Measurements from ENCODE around the gene HLA-DMA.

HLA-DMA gene

GRCh38 chr6:32952817-32953739 lies at the start of gene HLA-DMA:
Gene HLA-DMA (minus strand): TSS chr6:32953097. CDS start chr6:32953036, 61 bp downstream.
- H3K4me3 ChIP-seq: peak within 1 kb of the TSS; percentile 24 to 30
- intact Hi-C loops (cut with DNase I; ENCODE audit: low total_unique reads): loop anchor here (10.0 kb wide), 1 partner anchor 68 kb away; no protein-coding TSS in a partner anchor
- TF ChIP-seq CTCF (IDR thresholded peaks at IDR 0.05): peak; percentile 83 to 85
- peak; percentile 91 to 96 for DNase-seq
- H3K36me3 ChIP-seq: no peaks in the 10 kb centered on the region
- H3K9me3 ChIP-seq: no peaks in the 10 kb centered on the region
- H3K27ac ChIP-seq: peak within 1 kb of the TSS; percentile 63 to 69
- peaks cover 0 to 11% (median 5%) of the 10 kb centered on the region in 4 donors for H3K4me1 ChIP-seq
- H3K27me3 ChIP-seq: no peaks in the 10 kb centered on the region

DNA sequence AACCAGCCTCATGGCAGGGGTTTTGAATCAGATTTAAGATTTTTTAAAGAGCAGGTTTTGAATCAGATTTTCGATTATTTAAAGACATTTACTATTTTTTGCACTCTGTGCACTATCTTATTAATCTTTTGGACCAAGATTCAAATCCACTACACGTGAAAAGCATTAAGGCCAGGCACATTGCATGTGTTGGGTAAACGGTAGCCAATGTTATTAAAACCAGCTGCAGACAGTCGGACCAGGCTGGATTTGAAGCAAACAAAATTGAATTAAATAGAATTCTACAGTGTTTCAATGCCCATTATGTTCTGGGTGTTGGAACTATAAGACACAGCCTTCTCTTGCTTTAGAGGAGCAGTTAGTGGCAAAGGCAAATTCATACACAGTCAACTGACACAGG lies 48.8 kb upstream of the HLA-DMA start:
- H3K36me3 ChIP-seq: no peaks in the 10 kb centered on the region
- H3K27me3 ChIP-seq: peaks cover 0 to 61% of the 10 kb centered on the region in 2 donors
- no peak for TF ChIP-seq CTCF (IDR thresholded peaks at IDR 0.05)
- H3K4me1 ChIP-seq: no peaks in the 10 kb centered on the region
- no peaks in the 10 kb centered on the region for H3K9me3 ChIP-seq
- intact Hi-C loops (cut with DNase I; ENCODE audit: low total_unique reads): no loop called here
- no peak overlapping the region for H3K27ac ChIP-seq
- H3K4me3 ChIP-seq: no peak overlapping the region
- DNase-seq: no peak

- Histone ChIP-seq H3K27me3 (peaks cover 0 to 61% of the 10 kb centered on the region in 2 donors), H3K4me3 (no peak overlapping the region), H3K4me1 (no peaks in the 10 kb centered on the region), H3K36me3 (no peaks in the 10 kb centered on the region), H3K27ac (no peak overlapping the region), H3K9me3 (no peaks in the 10 kb centered on the region)
- no peak for DNase-seq
- intact Hi-C loops (cut with DNase I; ENCODE audit: low total_unique reads): no loop called here
- TF ChIP-seq CTCF (IDR thresholded peaks at IDR 0.05): no peak
Observed at GRCh38 chr6:33000055-33000454, 47.2 kb upstream of the HLA-DMA start.

DNA sequence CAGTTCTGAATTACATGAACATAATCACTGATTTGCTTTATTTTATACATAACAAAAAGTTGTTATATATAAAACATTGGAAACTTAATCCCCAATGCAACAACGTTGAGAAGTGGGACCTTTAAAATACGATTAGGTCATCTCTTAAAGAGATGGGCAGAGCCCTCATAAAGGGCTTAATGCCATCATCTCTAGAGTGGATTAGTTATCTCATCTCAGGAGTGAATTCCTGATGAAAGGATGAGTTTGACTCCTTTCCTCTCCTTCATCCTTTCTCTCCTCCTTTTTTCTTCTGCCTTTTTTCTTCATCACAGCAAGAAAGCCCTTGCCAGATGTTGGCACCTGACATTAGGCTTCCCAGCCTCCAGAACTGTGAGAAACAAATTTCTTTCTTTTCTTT lies 42.6 kb upstream of the HLA-DMA start:
- H3K4me1 ChIP-seq: no peaks in the 10 kb centered on the region
- no peaks in the 10 kb centered on the region for H3K36me3 ChIP-seq
- DNase-seq: no peak
- intact Hi-C loops (cut with DNase I; ENCODE audit: low total_unique reads): no loop called here
- no peaks in the 10 kb centered on the region for H3K9me3 ChIP-seq
- TF ChIP-seq CTCF (IDR thresholded peaks at IDR 0.05): no peak
- H3K27me3 ChIP-seq: peaks cover 0 to 32% of the 10 kb centered on the region in 2 donors
- H3K27ac ChIP-seq: no peak overlapping the region
- H3K4me3 ChIP-seq: no peak overlapping the region

GRCh38 chr6:32993363-32993973 lies 40.6 kb upstream of the HLA-DMA start:
- no peaks in the 10 kb centered on the region for H3K36me3 ChIP-seq
- TF ChIP-seq CTCF (IDR thresholded peaks at IDR 0.05): no peak
- intact Hi-C loops (cut with DNase I; ENCODE audit: low total_unique reads): no loop called here
- peaks cover 0 to 15% of the 10 kb centered on the region in 2 donors for H3K27me3 ChIP-seq
- H3K4me1 ChIP-seq: no peaks in the 10 kb centered on the region
- H3K9me3 ChIP-seq: no peaks in the 10 kb centered on the region
- DNase-seq: no peak
- no peak overlapping the region for H3K27ac ChIP-seq
- H3K4me3 ChIP-seq: no peak overlapping the region

Data from tibial artery (tissue), 4 donors.